Adipose tissue (tissue), 3 donors: ENCODE results near the gene POU4F1. TPM values are rescaled to one million over a fixed set of nuclear protein-coding genes. Genes with fewer than 3 reads are reported as not detected.
"Not testable (repeated sequence)": the region's sequence is repeated elsewhere in the genome, so short reads cannot be mapped to it uniquely, and the experiment has no call there.

Experiments
- H3K27ac ChIP-seq: one replicate; pipeline ENCODE4 v1.5.1; 2013; ENCODE audit warnings: low read depth, low read length
- WGBS, 3 donors: extraction: QIAGEN DNeasy Blood & Tissue Kit; methylation state at CpG; one replicate each; pipeline ENCODE4 v1.1.7; 2013; 5-methylcytosine and 5-hydroxymethylcytosine counted together
- polyA plus RNA-seq, 3 donors: library from polyadenylated mRNA; stranded (reverse); fragments of 200-250 nt; gene quantifications; one replicate each; pipeline ENCODE4 v1.2.3, GENCODE V29; 2013
- donor health status: healthy with polysubstance abuse.
- donor health status: Bipolar disorder and iron deficiency.
- donor health status: healthy.

Gene POU4F1
- polyA plus RNA-seq: under 1 TPM in 1 of 3 donors, not detected in 2; 0.01 TPM

GRCh38 chr13:78603240-78603957 lies at the start of gene POU4F1:
TSS of gene POU4F1 (minus strand) at chr13:78603552. CDS start at chr13:78603326, 226 bp downstream.
- WGBS, 3 donors: 1 to 3% (median 2%) methylated on average over 60 to 80 of the region's 80 CpGs

DNA sequence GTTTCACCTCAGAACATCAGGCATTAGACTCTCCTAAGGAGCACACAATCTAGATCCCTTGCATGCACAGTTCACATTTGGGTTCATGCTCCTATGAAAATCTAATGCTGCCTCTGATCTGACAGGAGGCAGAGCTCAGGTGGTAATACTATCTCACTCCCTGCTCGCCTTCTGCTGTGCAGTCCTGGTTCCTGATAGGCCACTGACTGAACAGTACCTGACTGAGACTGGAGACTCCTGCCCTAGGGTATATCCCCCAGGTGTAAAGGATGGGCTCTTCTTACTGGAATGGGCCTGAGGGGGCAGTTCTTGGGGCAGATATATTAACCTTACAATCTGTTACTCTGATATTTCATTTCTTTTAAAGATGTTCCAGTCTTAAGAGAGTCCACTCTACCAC lies 49.3 kb upstream of the POU4F1 start:
- no peak overlapping the region for H3K27ac ChIP-seq
- 85 to 100% (median 92%) methylated on average over 1 of the region's 1 CpG for whole genome bisulfite sequencing, 3 donors

More at GRCh38 chr13:78603240-78603957, at the start of gene POU4F1:
- H3K27ac ChIP-seq: no peak within 1 kb of the TSS

DNA sequence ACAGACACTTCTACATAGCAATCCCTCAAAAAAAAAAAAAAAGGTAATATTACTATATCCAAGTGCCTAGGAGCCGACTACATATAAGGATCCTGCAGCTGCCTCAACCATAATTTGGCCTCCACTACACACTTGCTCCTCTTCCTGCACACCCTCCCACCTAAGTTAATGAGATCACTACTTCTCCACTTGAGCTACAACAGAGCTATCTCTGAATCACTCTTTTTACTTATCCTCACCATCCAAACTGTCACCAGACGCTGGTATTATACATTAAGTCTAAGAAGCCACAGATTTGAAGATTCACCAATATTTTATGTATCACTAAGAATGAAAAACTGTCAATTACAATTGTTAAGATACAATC lies 47.3 kb upstream of the POU4F1 start:
- H3K27ac ChIP-seq: no peak overlapping the region
- WGBS, 3 donors: 77 to 93% (median 89%) methylated on average over 2 of the region's 2 CpGs

DNA sequence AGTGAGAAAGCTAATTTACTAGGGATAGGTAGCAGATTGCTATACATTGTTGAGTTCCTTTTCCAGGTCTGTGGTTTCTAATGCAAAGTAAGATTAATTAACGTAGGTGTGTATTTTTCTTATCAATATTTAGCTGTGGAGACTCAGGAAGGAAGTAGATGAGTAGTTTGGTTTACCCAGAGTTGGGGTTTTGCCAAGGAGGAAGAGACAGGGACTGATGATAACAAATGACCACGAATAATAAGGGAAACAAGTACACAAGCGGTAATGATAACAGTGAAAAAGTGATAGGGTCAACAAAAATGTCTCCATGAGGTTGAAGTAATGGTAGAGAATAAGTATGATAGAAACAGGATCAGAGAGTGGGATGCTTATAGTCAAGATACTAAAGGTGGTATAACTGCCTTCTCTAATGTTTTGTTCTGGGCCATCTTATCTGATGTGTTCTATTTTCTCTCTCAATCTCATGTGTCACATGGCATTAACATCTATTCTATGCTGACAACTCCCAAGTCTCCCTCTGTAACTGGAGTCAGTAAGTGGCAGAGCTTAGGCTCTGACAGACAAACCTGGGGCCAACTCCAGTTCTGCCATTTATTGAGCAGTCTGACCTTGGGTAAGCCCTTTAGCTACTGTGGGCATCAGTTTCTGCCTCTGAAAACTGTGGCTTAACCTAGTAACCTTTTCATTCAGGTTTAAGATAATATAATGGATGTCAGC lies 46.8 kb upstream of the POU4F1 start:
- H3K27ac ChIP-seq: no peak overlapping the region
- WGBS, 3 donors: 34 to 48% (median 41%) methylated on average over 3 of the region's 3 CpGs

DNA sequence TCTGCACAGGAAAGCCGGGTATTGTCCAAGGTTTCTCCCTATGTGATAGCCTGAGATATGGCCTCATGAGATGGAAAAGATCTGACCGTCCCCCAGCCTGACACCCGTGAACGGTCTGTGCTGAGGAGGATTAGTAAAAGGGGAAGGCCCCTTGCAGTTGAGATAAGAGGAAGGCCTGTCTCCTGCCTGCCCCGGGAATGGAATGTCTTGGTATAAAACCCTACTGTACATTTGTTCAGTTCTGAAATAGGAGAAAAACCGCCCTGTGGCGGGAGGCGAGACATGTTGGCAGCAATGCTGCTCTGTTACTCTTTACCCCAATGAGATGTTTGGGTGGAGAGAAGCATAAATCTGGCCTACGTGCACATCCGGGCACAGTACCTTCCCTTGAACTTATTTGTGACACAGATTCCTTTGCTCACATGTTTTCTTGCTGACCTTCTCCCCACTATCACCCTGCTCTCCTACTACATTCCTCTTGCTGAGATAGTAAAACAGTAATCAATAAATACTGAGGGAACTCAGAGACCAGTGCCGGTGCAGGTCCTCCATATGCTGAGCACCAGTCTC lies 43.8 kb upstream of the POU4F1 start:
- H3K27ac ChIP-seq: not testable (repeated sequence)
- WGBS, 3 donors: 42 to 59% (median 56%) methylated on average over 11 of the region's 11 CpGs

- no peak overlapping the region for H3K27ac ChIP-seq
These were observed 34.9 kb upstream of the POU4F1 start for GRCh38 chr13:78638216-78638615.

DNA sequence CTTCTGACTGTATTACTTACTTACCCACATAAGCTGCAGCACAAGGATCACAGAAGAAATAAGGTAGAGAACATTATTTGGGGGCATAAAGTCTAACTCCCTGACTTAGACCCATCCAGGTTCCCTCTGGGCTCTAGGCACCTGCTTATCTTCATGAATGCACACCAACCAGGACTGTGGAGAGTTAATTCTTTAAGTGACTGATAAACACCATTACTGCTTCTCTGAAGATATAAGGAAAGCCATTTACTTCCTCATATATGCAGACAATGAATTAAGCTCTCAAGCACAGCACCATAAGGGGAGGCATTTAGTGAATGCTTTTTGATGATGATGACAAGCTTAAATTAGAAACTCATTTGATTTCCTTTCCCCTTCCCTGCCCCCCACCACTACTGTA lies 33.1 kb upstream of the POU4F1 start:
- no peak overlapping the region for H3K27ac ChIP-seq

More at GRCh38 chr13:78638216-78638615, 34.9 kb upstream of the POU4F1 start:
- 85 to 88% (median 86%) methylated on average over 4 of the region's 4 CpGs for WGBS, 3 donors

DNA sequence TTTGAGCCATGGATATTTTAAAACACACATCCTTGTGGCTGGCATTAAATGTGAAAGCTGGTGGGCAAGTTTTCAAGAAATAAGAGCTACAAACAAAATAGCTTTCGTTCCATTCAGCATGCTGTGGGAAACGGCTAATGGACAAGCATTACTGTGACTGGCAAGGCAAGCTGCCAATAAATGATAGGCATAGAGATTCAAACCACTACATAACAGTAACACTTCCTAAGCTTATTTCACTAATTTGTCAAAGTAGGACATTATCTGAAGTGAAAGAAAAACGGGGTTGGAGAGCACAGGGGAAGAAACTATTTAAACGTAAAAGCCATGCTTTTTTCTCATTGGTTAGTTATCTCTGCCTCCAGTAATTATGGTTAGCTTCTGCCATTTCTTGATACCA lies 29.6 kb upstream of the POU4F1 start:
- 77 to 84% (median 82%) methylated on average over 4 of the region's 4 CpGs for WGBS, 3 donors
- H3K27ac ChIP-seq: no peak overlapping the region

GRCh38 chr13:78631077-78631476 lies 27.7 kb upstream of the POU4F1 start:
- H3K27ac ChIP-seq: no peak overlapping the region
- 90 to 94% (median 92%) methylated on average over 1 of the region's 1 CpG for WGBS, 3 donors

- WGBS, 3 donors: 77 to 90% (median 87%) methylated on average over 1 of the region's 1 CpG
These were observed 27.2 kb upstream of the POU4F1 start for GRCh38 chr13:78630511-78630910.

GRCh38 chr13:78625384-78625783 lies 22.0 kb upstream of the POU4F1 start:
- H3K27ac ChIP-seq: no peak overlapping the region
- WGBS, 3 donors: 90 to 97% (median 97%) methylated on average over 2 of the region's 2 CpGs

More at GRCh38 chr13:78630511-78630910, 27.2 kb upstream of the POU4F1 start:
- no peak overlapping the region for H3K27ac ChIP-seq

- WGBS, 3 donors: 92 to 99% (median 96%) methylated on average over 3 of the region's 3 CpGs
- no peak overlapping the region for H3K27ac ChIP-seq
These were observed 19.8 kb upstream of the POU4F1 start for GRCh38 chr13:78623132-78623531.

DNA sequence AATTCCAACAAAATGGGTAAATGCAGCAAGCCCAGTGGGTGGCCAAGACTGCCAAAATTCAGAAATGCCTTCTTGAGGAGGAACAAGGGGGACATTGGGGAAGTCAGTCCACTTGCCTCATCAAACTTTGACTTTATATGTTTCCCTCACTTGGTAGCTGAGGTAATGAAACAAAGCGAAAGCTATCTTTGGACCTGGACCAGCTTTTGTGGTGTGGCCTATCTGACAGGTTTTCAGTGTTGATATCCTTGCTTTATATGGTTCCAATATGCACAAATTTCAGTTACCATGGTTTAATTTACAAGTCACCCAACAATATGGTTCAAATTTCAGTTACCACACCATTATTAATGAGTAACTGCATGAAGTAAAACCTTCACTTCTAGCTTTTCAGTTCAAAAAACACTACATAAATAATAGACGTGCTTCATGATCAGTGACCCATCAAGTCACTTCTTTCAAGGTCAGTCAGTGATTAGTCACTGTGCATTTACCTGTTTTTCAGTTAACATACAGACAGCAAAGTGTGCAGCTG lies 17.7 kb upstream of the POU4F1 start:
- H3K27ac ChIP-seq: no peak overlapping the region
- WGBS, 3 donors: 79 to 96% (median 92%) methylated on average over 2 of the region's 2 CpGs

DNA sequence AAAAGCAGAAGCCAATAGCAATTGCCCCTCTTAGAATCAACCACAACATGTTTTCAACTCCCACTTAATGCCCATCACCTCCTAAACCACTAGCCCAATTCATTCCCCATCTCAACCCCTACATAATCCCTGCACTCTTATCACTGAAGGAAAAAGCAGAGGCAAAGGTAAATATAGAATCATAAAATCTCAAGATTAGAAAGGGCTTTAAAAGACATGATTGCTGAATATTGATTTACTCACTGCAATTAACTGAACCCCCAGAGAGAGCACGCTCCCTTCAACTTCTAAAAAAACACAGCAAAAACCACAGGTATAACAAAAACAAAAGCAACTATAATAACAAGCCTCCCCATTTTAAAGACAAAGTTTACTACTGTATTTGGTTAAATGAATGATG lies 15.1 kb upstream of the POU4F1 start:
- WGBS, 3 donors: 95 to 100% (median 99%) methylated on average over 1 of the region's 1 CpG
- H3K27ac ChIP-seq: no peak overlapping the region

DNA sequence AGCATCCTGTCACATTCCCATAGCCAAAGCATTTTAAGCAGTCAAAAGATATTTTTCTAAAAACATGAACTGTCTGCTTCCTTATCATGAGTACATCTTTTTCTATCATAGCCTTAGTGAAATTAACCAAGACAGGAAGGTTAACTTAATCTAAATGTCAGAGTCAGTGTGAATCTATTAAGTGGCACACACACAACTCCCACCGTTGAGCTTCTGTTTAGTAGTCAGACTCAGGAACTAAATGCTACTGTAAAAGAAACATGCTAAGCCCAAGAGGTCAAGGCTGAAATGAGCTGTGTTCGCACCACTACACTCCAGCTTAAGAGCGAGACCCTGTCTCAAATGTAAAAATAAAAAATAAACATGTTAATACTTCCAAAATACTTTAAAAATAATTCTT lies 7.7 kb upstream of the POU4F1 start:
- WGBS, 3 donors: 54 to 62% (median 56%) methylated on average over 3 of the region's 3 CpGs
- no peak overlapping the region for H3K27ac ChIP-seq

DNA sequence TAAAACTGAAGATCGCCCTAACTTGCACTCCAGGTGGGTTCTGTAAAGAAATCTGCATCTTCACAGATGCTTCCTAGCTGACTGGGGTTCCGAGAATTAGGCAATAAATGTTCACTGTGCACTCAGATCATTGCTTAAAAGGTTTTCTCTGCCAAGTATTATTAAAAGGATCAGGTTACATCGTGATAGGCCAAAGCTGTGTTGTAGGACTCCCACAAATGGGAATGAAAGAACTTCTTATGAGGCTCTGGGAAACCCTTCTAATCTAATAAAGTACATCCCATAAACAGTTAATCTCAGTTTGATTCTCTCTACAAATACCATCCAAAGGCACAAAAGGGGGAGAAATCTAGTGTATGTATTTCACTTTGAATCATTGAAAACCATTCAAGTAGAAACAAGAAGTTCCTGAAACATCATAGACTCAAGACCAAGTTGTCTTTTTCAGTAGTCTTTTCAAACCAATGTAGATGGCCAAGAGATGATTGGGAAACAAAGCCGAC lies 7.1 kb upstream of the POU4F1 start:
- WGBS, 3 donors: 33 to 47% (median 40%) methylated on average over 4 of the region's 4 CpGs
- H3K27ac ChIP-seq: no peak overlapping the region

- WGBS, 3 donors: 14 to 19% (median 18%) methylated on average over 26 to 33 of the region's 33 CpGs
- H3K27ac ChIP-seq: no peak overlapping the region
These were observed 6.3 kb upstream of the POU4F1 start for GRCh38 chr13:78609464-78610205.

- 1 to 3% (median 2%) methylated on average over 50 to 54 of the region's 54 CpGs for WGBS, 3 donors
These were observed 5.5 kb upstream of the POU4F1 start for GRCh38 chr13:78608688-78609463.

More at GRCh38 chr13:78608688-78609463, 5.5 kb upstream of the POU4F1 start:
- no peak overlapping the region for H3K27ac ChIP-seq
